Middle frontal gyrus (tissue), 1 donor: Measurements from ENCODE around the gene ZNF324.
"Not testable (repeated sequence)": the region's sequence is repeated elsewhere in the genome, so short reads cannot be mapped to it uniquely, and the experiment has no call there.

Experiments
- DNase-seq: peaks from one replicate; pipeline ENCODE4 v3.0.0-alpha.2; 2015; ENCODE audit warnings: low spot score; ENCODE audit errors: extremely low spot score

Gene ZNF324

GRCh38 chr19:58470837-58471543 lies 4.1 kb downstream of the ZNF324 start:
- DNase-seq = not testable (repeated sequence)

GRCh38 chr19:58471736-58472135 lies 4.9 kb downstream of the ZNF324 start:
- DNase-seq = no peak

- DNase-seq = no peak
Observed at GRCh38 chr19:58473775-58474174, 6.9 kb downstream of the ZNF324 start.

- DNase-seq = no peak
Observed at GRCh38 chr19:58474291-58474996, 7.6 kb downstream of the ZNF324 start.

- no peak for DNase-seq
Observed at GRCh38 chr19:58474997-58475713, 8.3 kb downstream of the ZNF324 start.

- DNase-seq = peak; percentile 92
Observed at GRCh38 chr19:58475714-58476497, 9.0 kb downstream of the ZNF324 start, which contains the start of gene ZNF446. ZNF446 (plus strand) TSS chr19:58476352; CDS start chr19:58477219, 867 bp downstream.

GRCh38 chr19:58476498-58477015 lies 9.7 kb downstream of the ZNF324 start:
- DNase-seq = no peak

- DNase-seq = no peak
Observed at GRCh38 chr19:58477130-58477529, 10.2 kb downstream of the ZNF324 start.

- DNase-seq = no peak
Observed at GRCh38 chr19:58477871-58478270, 11.0 kb downstream of the ZNF324 start.

- no peak for DNase-seq
Observed at GRCh38 chr19:58479303-58479702, 12.4 kb downstream of the ZNF324 start.

- DNase-seq = no peak
Observed at GRCh38 chr19:58479736-58480480, 13.0 kb downstream of the ZNF324 start.

- no peak for DNase-seq
Observed at GRCh38 chr19:58480481-58480830, 13.6 kb downstream of the ZNF324 start.

- no peak for DNase-seq
Observed at GRCh38 chr19:58480831-58481230, 14.0 kb downstream of the ZNF324 start.

GRCh38 chr19:58482372-58482771 lies 15.5 kb downstream of the ZNF324 start:
- DNase-seq = no peak

- DNase-seq = no peak
Observed at GRCh38 chr19:58483776-58484175, 16.9 kb downstream of the ZNF324 start.

- not testable (repeated sequence) for DNase-seq
Observed at GRCh38 chr19:58484349-58484748, 17.5 kb downstream of the ZNF324 start.

GRCh38 chr19:58491393-58491792 lies 24.5 kb downstream of the ZNF324 start:
- DNase-seq = no peak

GRCh38 chr19:58492265-58492664 lies 25.4 kb downstream of the ZNF324 start:
- no peak for DNase-seq

- DNase-seq = no peak
Observed at GRCh38 chr19:58497634-58498170, 30.8 kb downstream of the ZNF324 start.

GRCh38 chr19:58498316-58499020 lies 31.6 kb downstream of the ZNF324 start:
- no peak for DNase-seq
